ENCODE data around the gene COQ10B. TPM values are rescaled to one million over a fixed set of nuclear protein-coding genes. Genes with fewer than 3 reads are reported as not detected.

COQ10B gene
- total RNA-seq, 1 donor from 2014 or later, result 9.1 TPM

DNA sequence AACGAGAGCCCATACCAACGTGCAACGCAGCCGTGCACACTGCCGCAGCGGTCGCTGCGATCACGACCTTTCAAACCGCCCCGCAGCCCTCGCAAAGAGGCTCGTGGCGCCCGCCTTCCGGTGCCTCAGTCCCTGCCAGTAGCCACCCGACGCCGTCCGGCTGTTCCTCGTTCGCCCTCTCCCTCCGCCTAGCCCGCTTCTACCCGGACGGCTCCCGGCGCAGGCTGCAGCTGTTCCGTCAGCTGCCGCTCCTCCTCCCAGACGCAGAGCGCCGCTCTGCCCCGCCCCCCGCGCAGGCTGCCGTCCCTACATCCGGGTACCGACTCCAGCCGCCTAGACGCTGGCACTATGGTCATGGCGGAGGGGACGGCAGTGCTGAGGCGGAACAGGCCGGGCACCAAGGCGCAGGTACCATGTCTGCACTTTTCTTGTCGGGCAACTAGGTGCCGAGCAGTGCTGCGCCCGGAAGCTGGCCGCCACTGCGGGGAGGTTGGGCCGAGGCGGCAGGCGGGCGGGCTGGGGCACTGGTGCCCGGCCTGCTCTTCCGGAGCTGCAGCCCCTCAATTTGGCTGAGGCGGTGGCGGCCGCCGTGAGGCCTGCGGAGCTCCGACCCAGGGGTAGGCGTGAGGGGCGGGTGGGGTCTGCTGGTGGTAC lies 62.5 kb downstream of the COQ10B start, which contains the start of gene MOB4:
Gene MOB4, plus strand, starts transcription at position 328 of the 654 bp plus-strand sequence. Its CDS starts 21 bp downstream, at position 349.
- no peaks in the 10 kb centered on the region for H3K9me3 Mint-ChIP-seq

DNA sequence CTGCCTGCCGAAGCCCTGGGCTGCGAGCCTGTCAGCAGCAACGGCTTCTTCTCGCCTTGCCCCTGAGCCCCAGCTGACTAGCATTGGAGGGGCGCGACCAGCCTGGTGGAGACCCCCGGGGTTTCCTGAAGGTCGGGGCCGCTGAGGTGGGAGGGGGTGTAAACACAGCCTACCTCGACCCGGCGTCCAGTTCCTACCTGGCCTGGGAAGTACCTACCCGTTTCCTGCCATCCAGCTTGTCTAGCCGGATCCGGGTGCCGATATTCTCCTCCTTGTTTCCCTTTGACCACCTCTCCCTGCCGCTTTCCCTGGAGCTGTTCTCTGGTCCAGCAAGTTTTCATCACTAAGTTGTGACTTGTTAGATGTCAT lies 63.0 kb downstream of the COQ10B start:
- H3K4me3 Mint-ChIP-seq, result peak overlapping the region; percentile 98
- H3K36me3 Mint-ChIP-seq (ENCODE audit: low read depth), result peaks cover 8% of the 10 kb centered on the region
- TF ChIP-seq, protein P1, sequence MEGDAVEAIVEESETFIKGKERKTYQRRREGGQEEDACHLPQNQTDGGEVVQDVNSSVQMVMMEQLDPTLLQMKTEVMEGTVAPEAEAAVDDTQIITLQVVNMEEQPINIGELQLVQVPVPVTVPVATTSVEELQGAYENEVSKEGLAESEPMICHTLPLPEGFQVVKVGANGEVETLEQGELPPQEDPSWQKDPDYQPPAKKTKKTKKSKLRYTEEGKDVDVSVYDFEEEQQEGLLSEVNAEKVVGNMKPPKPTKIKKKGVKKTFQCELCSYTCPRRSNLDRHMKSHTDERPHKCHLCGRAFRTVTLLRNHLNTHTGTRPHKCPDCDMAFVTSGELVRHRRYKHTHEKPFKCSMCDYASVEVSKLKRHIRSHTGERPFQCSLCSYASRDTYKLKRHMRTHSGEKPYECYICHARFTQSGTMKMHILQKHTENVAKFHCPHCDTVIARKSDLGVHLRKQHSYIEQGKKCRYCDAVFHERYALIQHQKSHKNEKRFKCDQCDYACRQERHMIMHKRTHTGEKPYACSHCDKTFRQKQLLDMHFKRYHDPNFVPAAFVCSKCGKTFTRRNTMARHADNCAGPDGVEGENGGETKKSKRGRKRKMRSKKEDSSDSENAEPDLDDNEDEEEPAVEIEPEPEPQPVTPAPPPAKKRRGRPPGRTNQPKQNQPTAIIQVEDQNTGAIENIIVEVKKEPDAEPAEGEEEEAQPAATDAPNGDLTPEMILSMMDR (conservative IDR thresholded peaks at IDR 0.05), result no peak
- H3K9me3 Mint-ChIP-seq, result no peaks in the 10 kb centered on the region
- H3K27ac Mint-ChIP-seq (ENCODE audit: unreplicated experiment), result peak overlapping the region; percentile 90
- H3K27me3 Mint-ChIP-seq (ENCODE audit: low read depth), result no peaks in the 10 kb centered on the region
- peaks cover 33% of the 10 kb centered on the region for H3K4me1 Mint-ChIP-seq
- DNase-seq (ENCODE audit: low read depth, low spot score), result no peak

More for the DNA sequence above, 62.5 kb downstream of the COQ10B start, which contains the start of gene MOB4:
- peaks cover 30% of the 10 kb centered on the region for H3K4me1 Mint-ChIP-seq
- no peaks in the 10 kb centered on the region for H3K27me3 Mint-ChIP-seq (ENCODE audit: low read depth)
- peak; percentile 99 for DNase-seq (ENCODE audit: low read depth, low spot score)
- peak within 1 kb of the TSS; percentile 98 for H3K4me3 Mint-ChIP-seq
- peak within 1 kb of the TSS; percentile 99 for H3K27ac Mint-ChIP-seq (ENCODE audit: unreplicated experiment)
- TF ChIP-seq, protein P1 (conservative IDR thresholded peaks at IDR 0.05), result no peak
- H3K36me3 Mint-ChIP-seq (ENCODE audit: low read depth), result peaks cover 4% of the 10 kb centered on the region

DNA sequence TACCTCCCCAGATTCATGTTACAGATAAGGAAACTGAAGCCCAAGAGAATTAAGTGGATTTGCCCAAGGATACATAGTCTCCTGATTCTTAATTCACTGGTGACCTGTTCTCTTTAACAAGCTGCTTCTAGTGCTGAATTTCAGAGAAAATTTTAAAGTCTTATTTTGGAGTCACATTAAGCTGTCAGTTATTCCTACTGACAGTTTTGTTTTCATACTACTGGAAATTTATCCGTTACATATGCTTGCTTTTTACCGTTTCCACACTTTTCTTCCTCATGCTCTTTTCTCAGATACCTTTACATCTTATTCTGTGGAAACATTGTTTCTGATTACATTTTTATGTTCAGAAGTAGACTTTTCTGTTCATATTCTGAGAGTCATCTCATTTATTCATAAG lies 63.8 kb downstream of the COQ10B start:
- peaks cover 10% of the 10 kb centered on the region for H3K36me3 Mint-ChIP-seq (ENCODE audit: low read depth)
- H3K27me3 Mint-ChIP-seq (ENCODE audit: low read depth), result no peaks in the 10 kb centered on the region
- H3K9me3 Mint-ChIP-seq, result no peaks in the 10 kb centered on the region
- no peak overlapping the region for H3K27ac Mint-ChIP-seq (ENCODE audit: unreplicated experiment)
- DNase-seq (ENCODE audit: low read depth, low spot score), result no peak
- H3K4me1 Mint-ChIP-seq, result peaks cover 33% of the 10 kb centered on the region
- TF ChIP-seq, protein P1 (conservative IDR thresholded peaks at IDR 0.05), result no peak
- H3K4me3 Mint-ChIP-seq, result peak overlapping the region; percentile 98

Other genes starting within 250 kb of the COQ10B start
- 11.2 and 13.5 TPM in 2 replicates for gene ANKRD44, start 142.8 kb upstream of the COQ10B start, total RNA-seq
- gene SF3B1, start 18.5 kb upstream of the COQ10B start, total RNA-seq, result 323 and 326 TPM in 2 replicates
- 563 and 569 TPM in 2 replicates for gene HSPD1, start 46.3 kb downstream of the COQ10B start, total RNA-seq
- 186 and 203 TPM in 2 replicates for gene HSPE1, start 46.8 kb downstream of the COQ10B start, total RNA-seq
- gene MOB4, start 62.5 kb downstream of the COQ10B start, total RNA-seq, result 28.0 and 32.2 TPM in 2 replicates
- 16.0 and 20.6 TPM in 2 replicates for gene RFTN2, start 222.0 kb downstream of the COQ10B start, total RNA-seq